HG03460 (cell line): ENCODE measurements around the gene FFAR4.

ENCODE experiments used
- ATAC-seq: cut with Tn5 transposase; IDR thresholded peaks from one replicate; pipeline ENCODE4 v1.9.1; 2021; ENCODE audit not compliant: unreplicated experiment

FFAR4 gene

DNA sequence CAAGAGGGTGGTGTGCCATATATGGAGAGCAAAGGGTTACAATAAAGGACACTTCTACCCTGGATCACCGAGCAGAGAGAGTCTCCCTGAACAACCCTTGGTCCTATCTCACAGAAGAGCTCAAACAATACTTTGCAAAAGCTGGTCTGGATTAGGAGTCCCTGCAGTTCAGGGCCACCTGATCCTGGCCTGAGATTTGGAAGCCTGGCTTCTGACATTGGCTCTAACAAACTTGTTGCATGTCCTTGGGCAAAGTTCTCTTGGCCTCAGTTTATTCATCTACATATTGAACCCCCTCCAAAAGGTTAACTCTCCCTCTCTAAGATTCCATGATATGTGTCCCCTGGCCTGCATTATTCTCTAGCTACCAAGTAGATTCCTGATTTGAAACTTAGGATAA is 32.9 kb downstream of the FFAR4 start:
- ATAC-seq = no peak

DNA sequence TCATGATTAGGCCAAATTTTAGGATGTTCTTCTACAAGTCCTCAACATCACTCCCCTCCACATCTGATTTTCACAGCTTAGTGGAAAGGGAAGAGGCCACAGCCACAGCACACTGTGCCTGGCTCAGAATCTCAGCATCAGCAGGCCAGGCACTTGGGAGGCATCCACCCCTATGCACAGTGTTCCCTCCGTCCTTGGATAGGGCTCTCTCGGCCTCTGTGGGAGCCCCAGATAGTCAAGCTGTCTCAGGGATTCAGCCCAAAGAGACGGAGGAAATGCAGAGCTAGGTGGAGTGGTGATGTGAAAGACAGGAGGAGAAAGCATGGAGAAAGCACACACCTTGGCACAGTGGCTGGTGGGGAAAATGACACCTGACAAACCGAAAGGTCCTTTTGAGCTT is 33.3 kb downstream of the FFAR4 start:
- ATAC-seq = no peak

DNA sequence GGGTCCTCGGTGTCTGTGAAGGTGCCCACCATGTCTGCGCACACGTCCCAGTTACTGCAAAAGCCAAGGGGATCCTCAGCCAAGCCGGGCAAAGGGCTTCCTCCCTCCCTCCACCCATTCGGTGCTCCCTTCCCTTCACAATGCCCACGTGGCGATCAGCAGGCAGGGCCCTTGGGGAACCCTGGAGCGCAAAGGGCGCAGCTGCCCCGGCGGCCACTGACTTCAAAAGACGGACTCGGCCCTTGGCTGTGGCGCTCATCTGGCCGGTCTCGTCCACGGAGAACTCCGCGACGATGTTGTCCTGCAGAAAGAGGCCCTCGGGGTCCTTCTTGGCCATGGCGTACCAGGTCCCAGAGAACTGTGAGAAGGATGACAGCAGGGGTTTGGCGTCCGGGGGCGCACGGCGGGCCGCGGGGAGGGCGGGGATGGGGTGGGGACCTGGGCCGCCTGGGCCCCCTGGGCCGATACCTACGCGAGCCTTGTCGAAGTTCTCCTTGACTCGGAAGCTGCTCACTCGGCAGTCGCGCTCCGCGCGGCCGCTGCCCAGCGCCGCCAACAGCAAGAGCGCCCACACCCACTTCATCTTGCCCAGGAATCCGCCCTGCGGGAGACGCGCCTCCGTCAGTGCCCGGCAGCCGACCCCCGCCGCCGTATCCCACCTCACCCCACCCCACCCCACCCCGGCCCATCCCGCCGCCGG is 34.1 kb downstream of the FFAR4 start:
- ATAC-seq = no peak

DNA sequence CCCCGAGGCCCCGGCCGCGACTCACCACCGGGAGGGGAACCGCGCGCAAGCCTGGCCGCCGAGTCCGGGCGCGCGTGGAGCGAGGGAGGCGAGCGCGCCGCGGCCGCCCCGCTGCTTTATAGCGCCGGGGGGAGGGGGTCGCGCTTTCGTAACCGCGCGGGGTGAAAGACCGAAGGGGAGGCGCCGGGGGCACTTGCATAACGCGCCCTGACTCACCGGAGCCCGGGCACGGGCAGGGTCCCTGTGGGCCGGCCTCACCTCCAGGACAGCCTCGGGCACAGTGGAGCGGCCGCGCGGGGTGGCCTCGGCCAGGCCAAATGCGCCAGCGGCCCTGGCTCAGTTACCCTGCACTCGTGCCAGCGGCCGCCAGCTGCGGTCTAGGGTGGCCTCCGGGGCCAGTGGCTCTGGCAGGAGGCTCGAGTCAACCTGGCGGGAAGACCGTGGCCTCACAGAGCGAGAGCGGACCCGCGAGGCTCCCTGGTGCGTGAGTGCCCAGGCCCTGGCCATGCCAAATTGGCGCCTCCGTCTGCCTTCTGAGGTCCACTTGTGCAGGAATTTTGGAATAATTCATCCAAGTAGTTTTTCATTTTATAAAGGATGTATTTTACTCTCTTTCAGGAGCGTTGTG is 34.8 kb downstream of the FFAR4 start, which contains the start of gene RBP4:
Gene RBP4 (minus strand): TSS at position 90 of the 628 bp plus-strand sequence. CDS start 207 bp downstream, outside the sequence.
- ATAC-seq = no peak

DNA sequence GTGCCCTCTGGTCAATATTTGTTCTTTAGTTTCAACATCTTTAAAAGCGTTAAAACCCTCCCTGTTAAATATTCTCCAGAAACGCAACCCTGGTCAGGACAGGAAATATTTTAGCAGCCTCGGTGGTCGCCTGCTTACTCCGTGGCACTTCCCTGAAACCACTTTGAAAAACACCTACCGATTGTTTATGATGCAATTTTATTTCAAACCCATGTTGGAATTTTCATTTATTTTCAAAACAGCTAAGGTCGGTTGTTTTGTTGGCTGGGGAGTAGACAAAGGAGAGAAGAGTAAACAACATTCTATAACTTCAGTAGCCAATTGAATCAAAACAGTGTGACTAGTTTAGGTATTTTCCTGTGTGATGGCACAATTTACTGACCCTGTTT is 35.3 kb downstream of the FFAR4 start:
- ATAC-seq = no peak

DNA sequence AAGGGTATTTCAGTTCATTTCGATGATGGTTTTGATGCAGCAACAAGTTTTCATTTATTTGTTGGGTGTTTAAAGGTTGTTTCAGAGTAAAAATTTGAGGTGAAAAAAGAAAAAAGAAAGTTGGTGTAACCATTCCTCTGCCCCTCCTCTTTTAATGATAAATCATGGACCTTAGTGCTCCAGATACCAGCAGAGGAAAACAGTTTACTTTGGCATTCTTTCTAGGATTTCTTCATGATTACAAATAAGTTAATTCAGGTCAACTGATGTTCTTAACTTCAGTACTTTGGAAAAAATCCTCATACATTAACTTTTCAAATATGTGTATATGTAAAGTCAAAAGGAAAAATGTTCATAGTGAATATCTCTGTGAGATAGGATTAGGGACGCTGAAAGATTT is 36.6 kb downstream of the FFAR4 start:
- ATAC-seq = no peak

DNA sequence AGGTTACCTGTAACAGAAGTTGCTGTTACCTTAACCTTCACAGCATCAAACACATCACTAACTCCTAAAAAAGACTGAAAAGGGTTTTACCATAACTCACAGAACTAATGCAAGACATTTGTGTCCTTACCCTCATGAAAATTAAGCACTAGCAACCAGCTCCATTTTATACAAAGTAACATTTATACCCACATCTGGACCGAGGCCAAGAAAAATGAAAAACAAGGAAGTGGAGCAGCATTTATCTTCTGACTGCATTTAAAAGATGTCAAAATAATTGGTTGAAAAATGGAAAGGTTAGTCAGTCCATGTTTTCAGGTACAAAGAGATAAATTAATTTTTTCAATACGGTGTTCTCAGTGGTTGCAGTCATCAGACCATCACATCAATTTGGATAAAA is 37.7 kb downstream of the FFAR4 start:
- no peak for ATAC-seq

DNA sequence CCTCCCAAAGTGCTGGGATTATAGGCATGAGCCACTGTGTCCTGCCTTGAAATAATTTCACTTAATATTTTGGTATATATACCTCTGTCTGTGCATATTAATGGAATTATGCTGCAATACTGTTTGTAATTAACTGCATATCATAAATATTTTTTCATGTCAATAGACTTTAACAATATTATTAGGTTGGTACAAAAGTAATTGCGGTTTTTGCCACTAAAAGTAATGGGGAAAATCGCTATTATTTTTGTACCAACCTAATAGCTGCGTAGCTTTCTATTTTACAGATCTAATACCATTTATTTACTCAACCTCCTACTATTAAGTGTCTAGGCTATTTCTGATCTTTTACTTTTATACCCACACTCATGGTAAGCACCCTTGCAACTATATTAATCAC is 42.0 kb downstream of the FFAR4 start:
- no peak for ATAC-seq

DNA sequence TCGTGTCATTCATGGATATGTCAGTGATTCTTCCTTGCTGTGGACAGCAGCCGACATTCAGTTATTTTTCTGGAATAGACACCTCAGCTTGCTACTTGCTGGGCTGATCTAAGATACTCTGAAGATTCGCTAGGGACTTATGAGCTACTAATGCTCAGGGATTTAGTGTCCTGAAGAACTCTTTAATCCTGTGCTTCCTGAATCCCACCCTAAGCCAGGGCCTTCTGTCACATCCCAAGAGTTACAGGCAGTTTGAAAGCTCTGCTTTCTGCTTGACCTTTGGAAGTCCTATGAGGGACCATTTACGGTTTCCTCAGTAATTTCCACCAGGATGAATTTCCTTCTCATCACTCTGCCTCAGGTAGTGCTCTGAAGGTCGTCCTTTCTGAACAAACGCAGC is 45.8 kb downstream of the FFAR4 start, which contains the start of gene PDE6C:
Gene PDE6C (plus strand): TSS at position 227 of the 400 bp plus-strand sequence. CDS start 189 bp downstream, outside the sequence.
- ATAC-seq = no peak

DNA sequence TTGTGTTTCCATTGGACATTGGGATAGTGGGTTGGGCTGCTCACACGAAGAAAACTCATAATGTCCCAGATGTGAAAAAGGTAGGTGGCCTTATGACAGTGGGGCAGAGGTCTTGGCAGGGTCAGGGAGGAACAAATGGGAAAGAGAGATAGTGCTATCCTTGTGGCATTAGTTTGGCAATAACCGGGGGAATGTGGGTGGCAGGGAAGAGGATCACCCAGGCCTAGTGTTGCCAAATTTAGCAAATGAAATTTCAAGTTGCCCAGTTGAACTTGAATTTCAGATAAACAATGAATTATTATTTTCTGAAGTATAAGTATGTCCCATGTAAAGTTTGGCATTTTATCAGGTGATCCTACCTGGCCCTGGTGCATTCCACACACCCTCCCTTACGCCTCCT is 46.7 kb downstream of the FFAR4 start:
- ATAC-seq = no peak

DNA sequence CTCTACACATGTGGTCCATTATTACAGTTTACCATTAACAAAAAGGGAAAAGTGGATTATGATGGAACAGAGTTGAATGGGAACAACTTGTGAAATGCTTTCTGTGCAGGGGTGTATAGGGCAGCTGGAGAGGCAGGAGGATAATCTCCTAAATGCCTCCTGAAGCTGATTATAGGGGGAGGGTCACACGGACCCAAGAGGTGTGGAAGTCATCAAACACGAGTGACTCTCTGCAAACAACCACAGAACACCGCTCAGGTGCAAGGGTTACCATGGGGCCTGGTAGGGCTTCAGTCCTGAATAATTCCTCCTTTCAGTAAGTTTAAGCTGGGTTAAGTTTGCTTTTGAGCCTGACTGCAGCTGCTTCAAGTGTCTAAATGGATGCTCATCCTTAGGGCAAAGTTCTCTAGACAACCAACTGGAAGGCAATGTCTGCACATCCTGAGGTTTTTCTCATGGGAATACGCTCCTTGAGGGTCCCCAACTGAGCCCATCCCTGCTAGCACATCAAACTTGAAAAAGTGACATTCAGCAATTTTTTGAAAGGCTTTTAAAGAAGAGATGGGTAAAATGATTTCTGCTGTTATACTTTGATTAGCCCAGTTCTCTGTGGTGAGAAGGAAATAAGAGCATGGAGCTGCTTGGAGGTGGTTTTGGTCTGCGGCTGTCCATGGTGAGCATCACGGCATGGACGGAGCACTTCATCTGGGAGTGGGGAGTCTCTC is 47.8 kb downstream of the FFAR4 start:
- ATAC-seq = no peak

DNA sequence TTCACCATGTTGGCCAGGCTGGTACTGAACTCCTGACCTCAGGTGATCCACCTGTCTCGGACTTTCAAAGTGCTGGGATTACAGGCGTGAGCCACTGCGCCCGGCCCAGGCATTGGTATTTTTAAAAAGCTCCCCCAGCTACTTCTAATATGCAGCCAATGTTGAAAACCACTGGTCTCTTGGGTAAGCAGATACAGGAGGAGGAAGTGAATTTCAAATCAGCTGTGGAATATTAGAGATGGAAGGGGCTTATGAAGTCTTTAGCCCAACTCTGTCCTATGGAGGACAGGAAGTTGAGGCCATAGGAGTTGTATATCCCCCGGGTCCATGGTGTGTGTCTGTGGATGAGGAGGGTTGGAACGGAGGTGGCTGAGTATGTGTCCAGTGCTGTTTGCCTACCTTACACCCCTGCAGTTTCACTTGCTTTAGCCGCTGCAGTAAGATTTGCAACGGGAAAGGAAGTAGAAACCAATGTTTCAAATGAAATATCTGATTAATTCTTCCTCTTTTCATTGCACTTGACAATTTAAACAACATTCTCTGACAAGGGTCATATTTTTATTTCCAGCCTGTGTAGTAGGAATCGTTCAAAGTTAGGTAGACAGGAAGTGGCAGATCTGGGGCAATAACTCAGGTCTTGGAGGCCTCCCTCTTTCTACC is 49.2 kb downstream of the FFAR4 start:
- ATAC-seq = no peak

DNA sequence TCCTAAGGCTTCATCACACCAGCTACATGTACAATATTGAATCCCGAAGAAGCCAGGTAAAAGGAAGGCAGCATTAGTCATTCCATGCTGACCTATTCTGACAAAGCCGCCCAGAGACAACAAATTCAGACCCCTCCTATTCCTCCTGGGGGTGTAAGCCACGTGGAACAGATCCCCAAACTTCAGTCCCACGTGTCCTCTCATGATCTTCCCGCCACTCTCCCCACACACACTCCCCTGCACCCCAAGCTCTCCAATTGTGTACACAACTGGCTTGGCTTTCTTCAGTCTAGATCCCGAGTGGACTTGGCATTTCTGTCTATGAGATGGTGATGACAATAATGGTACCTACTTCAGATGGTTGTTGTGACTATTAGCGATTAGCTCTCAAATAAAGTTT is 54.5 kb downstream of the FFAR4 start:
- no peak for ATAC-seq

DNA sequence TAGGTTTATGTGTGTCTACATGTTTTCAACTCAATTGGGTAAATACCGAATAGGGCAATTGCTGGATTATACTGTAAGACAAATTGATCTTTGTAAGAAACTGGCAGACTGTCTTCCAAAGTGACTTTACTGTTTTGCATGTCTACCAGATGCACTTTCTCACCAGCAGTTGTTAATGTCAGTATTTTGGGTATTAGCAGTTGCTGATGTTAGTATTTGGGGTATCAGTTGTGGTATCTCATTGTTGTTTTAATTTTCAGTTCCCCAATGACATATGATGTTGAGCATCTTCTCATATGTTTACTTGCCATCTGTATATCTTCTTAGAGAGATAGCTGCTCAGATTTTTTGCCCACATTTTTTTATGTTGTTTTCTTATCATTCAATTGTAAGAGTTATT is 56.5 kb downstream of the FFAR4 start:
- no peak for ATAC-seq

DNA sequence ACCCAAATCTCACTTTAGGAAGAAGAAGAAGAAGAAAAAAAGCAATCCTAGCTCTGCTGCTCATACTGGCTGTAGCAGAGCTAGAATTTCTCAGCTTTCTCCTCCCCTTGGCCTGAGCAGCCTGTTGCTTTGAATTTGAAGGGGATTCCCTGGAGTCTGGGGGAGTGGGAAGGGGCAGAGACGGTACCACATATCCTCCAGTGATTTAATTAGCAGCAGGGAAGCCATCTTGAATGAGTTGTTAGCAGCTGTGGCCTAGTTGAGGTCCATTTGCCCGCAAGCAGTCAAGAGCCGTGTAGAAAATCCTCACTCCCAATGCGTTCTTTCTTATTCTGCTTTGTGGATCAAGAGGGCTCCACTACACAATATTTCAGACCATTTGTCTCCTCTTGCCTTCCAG is 62.4 kb downstream of the FFAR4 start:
- ATAC-seq = no peak

DNA sequence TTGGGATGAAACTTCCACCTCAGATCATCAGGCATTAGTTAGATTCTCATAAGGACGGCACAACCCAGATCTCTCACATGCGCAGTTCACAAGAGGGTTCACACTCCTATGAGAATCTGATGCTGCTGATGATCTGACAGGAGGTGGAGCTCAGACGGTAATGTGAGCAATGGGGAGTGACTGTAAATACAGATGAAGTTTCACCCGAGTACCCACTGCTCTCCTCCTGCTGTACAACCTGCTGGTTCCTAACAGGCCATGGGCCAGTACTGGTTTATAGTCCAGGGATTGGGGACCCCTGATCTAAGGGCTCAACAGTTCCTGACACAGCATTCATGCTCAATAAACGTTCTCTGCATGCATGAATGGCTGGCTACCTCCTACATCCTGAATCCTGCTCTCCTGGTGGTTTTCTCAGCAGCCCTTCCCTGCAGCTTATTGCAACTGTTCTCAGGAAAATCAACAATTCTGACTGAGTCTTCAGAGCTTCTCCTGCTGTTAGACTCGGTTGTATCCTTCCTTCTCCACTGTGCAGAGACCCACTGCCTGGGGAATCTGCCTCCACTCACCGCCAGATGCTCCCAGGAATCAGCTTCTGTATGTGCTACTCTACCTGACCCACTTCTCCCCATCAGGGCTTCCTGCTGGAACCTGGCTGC is 63.3 kb downstream of the FFAR4 start:
- ATAC-seq = no peak

DNA sequence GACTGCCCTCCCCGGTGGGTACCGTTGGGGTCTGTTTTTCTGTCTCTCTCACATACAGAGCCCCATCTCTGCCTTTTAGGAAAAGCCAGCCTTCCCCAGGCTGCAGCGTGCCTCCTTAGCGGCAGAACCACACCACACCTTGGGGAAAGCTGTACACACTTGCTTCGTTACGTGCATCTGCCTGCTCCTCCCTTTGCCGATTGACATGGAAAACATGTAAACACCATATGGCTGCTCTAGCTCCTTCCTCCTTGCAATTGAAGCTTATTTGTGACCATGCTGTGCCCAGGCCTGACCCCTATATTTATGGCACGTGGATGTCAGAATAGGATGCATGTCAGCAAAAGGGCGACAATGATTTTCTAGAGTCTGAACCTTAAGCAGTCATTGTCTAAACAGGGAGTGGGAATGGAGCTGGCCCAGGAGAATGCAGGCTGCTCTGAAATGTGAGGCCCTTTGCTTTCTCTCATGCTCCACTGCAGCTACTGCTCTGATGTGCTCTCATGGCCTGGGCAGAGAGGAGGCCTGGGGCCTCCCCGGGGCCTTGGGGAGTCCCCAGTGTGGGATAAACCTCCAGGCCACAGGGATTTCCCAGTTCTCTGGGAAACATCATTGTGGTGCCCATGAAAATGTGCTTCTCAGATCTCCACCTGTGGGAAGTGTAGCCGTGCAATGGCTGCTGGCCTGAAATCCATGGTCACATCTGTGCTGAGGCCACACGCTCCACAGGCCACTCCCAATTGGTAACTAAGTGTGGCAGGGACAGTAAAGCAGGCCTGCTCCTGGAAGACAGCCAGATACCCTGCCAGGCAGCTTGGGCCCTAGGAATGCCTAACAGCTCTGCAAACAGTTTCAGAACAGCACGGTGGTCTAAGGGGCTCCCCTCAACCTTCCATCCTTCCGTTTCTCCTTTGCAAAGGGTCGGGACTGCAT is 64.4 kb downstream of the FFAR4 start:
- no peak for ATAC-seq
